ENCODE data around the gene ENOX1.
"Not testable (repeated sequence)": the region's sequence is repeated elsewhere in the genome, so short reads cannot be mapped to it uniquely, and the experiment has no call there.

The ENOX1 gene

GRCh38 chr13:43180036-43180660 lies 606.6 kb downstream of the ENOX1 start:
- DNase-seq, result no peak

DNA sequence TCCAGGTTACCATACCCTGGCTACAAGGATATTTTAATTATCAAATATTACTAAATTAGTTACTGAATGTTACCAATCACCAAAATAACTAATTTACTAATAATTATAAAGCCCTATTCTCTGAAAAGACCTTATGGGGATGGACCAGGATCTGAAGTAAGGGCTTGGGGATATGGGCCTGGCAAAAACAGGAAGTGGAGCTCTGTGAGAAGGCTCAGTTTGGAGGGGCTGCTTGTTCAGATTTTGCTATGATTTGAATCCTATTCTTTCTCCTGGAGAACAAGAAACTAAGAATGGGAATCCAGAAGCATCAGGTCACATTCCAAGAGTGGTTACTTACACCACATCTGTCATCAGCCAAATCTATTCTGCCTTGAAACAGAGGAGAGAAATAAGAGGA lies 615.3 kb downstream of the ENOX1 start:
- no peak for DNase-seq

GRCh38 chr13:43170506-43170905 lies 616.3 kb downstream of the ENOX1 start:
- DNase-seq, result no peak

DNA sequence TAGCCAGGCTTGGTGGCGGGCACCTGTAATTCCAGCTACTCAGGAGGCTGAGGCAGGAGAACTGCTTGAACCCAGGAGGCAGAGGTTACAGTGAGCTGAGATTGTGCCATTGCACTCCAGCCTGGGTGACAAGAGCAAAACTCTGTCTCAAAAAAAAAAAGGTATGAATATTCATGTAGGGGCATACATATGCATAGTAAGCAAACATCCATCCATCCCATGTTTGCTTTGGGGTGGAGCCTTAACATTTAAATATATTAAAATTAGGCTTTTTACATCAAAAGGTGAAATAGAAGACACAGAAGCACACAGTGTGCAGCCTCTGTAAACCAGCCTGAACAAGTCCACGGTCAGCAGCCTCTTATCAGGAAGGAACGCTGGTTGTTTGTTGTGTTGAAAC lies 618.3 kb downstream of the ENOX1 start:
- DNase-seq, result not testable (repeated sequence)

DNA sequence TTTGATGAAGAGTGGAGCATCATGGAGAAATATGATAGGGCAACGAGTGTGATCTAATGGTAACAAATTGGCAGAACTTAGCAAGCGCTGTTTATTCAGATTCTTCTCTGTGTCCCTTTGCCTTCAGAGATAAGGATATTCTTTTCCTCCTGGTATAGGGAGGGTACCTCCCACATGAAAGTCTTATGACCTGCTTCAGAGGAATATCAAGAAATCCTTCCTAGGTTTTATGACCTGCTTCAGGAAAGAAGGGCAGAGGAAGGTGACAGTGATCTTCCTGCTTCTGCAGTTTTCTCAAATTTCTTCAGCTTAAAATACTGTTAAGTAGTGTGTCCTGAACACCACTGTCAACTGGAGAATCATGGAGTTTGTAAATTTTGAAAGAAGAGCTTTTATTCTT lies 619.0 kb downstream of the ENOX1 start:
- DNase-seq, result no peak

GRCh38 chr13:43166644-43167457 lies 619.9 kb downstream of the ENOX1 start:
- DNase-seq, result no peak
